Lower leg skin (tissue), 4 donors: Measurements from ENCODE around the gene PGBD5. TPM values are rescaled to one million over a fixed set of nuclear protein-coding genes. Genes with fewer than 3 reads are reported as not detected.

ENCODE experiments used
- DNase-seq, 2 donors: peaks; one replicate each; pipeline ENCODE4 v3.0.0-alpha.2; 2019; ENCODE audit warnings: low spot score in 2 of 2
- H3K4me3 ChIP-seq: fragments of 200-600 bp; sonication (generic); 2 replicates; pipeline ENCODE4 v1.5.1; 2017; ENCODE audit warnings: mild to moderate bottlenecking, low read depth; ENCODE audit not compliant: poor library complexity, severe bottlenecking
- POLR2A ChIP-seq, 2 donors: fragments of 450-650 bp; IDR thresholded peaks; one replicate each; pipeline ENCODE4 v1.6.1; 2016 to 2017; ENCODE audit warnings: antibody characterized with exemption in 2 of 2, mild to moderate bottlenecking in 1 of 2, moderate library complexity in 1 of 2
- WGBS, 2 donors: methylation state at CpG; one replicate each; pipeline ENCODE4 v1.1.5; 2018; 5-methylcytosine and 5-hydroxymethylcytosine counted together
- intact Hi-C: fragments of 100-400 bp; cut with DNase I; formaldehyde crosslinking; loops from one replicate; pipeline ENCODE4 v1.15.0; 2023; ENCODE audit warnings: low total_unique reads
- total RNA-seq, 4 donors: library from RNA; depleted of rRNA; stranded (reverse); fragments of >200 nt; gene quantifications; one replicate each; pipeline ENCODE4 v1.1.0, GENCODE V29; 2016
- TF ChIP-seq, protein P1 (sequence below), 3 donors: fragments of 450-650 bp; IDR thresholded peaks; one replicate each; pipeline ENCODE4 v1.5.1; 2016; ENCODE audit warnings: antibody characterized with exemption in 3 of 3, mild to moderate bottlenecking in 3 of 3, moderate library complexity in 2 of 3

PGBD5 gene
- total RNA-seq, 4 donors from 2014 or later: 0.04 to 1.6 (median 0.11) TPM

DNA sequence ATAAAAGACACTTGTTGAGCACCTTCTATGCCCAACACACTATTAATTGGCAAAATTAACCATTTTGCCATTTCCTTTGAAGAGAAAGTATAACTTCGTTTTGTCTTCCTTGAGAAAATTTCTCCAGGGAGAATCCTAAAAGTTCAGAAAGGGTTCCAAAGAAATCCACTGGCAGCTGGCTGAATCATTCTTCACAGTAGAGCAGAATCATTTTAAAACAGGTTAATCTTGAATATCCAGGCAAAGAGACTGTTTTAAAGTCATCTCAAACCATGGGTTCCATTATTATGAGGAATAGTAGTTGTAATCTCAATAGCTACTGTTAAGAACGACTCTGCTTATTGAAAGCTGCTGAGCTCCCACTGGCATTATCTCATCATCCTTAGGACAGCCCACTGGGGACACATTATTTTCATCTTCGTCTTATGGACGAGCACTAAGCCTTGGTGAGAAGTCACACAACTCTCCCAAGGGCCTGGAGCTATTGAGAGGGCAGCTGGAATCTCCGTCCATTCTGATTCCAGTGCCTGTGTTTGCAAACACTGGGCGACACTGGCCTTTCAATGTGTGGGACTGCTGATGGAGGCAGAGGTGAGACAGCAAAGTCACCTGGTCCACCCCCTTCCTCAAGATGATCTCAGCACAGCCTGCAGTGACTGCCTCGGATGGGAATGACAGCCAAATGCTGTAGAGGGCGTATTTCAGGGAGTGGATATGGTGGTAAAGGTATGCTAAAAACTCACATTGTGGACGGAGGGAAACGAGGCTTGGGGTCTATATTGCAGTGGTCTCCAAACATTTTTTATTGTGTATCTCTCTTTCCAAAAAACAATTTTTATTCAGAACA is 15.3 kb upstream of the PGBD5 start:
- TF ChIP-seq, protein P1, sequence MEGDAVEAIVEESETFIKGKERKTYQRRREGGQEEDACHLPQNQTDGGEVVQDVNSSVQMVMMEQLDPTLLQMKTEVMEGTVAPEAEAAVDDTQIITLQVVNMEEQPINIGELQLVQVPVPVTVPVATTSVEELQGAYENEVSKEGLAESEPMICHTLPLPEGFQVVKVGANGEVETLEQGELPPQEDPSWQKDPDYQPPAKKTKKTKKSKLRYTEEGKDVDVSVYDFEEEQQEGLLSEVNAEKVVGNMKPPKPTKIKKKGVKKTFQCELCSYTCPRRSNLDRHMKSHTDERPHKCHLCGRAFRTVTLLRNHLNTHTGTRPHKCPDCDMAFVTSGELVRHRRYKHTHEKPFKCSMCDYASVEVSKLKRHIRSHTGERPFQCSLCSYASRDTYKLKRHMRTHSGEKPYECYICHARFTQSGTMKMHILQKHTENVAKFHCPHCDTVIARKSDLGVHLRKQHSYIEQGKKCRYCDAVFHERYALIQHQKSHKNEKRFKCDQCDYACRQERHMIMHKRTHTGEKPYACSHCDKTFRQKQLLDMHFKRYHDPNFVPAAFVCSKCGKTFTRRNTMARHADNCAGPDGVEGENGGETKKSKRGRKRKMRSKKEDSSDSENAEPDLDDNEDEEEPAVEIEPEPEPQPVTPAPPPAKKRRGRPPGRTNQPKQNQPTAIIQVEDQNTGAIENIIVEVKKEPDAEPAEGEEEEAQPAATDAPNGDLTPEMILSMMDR (IDR thresholded peaks at IDR 0.05): no peak
- TF ChIP-seq POLR2A (IDR thresholded peaks at IDR 0.05): no peak
- H3K4me3 ChIP-seq: no peak overlapping the region
- DNase-seq: no peak
- 54 to 58% methylated on average over 10 of the region's 10 CpGs for WGBS, 2 donors
- intact Hi-C loops: no loop called here

DNA sequence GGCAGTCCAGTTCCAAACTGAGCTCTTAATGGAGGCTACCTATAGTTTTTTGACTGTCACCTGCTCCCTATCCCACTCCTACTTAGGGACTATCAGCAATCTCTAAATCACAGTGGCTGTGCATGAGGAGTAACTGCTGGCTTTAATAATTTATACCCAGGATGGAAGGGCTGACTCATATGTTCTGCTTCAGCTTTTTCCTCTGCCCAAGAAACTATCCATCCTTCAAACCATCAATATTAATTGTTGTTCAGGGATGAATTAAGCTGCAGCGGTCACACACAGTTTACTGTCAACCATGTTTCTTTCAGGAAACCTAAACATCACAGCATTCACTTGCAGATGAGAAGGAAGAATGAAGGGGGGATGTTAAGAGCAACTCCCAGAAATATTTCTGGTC is 9.0 kb upstream of the PGBD5 start:
- no peak for TF ChIP-seq POLR2A (IDR thresholded peaks at IDR 0.05)
- TF ChIP-seq, protein P1 (IDR thresholded peaks at IDR 0.05): no peak

DNA sequence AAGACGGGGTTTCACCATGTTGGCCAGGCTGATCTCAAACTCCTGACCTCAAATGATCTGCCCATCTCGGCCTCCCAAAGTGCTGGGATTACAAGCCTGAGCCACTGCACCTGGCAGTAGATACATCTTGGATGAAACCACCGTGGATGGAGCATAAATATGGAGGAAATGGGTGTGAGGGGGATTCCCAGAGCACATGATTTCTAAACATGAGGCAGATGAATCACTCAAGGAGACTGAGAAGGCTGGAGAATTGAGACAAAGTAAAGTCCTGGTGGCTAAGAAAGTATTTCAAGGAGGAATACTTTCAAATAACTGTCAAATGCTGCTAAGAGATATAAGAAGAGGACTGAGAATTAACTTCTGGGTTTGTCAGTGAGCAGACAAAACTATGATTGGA is 5.4 kb upstream of the PGBD5 start:
- WGBS, 2 donors: 68 to 70% methylated on average over 3 of the region's 3 CpGs
- TF ChIP-seq, protein P1 (IDR thresholded peaks at IDR 0.05): no peak
- no peak for TF ChIP-seq POLR2A (IDR thresholded peaks at IDR 0.05)
- intact Hi-C loops: no loop called here

More for the DNA sequence above, 9.0 kb upstream of the PGBD5 start:
- no peak overlapping the region for H3K4me3 ChIP-seq
- 72 to 96% methylated on average over 1 of the region's 1 CpG for WGBS, 2 donors
- DNase-seq: no peak
- intact Hi-C loops: no loop called here

DNA sequence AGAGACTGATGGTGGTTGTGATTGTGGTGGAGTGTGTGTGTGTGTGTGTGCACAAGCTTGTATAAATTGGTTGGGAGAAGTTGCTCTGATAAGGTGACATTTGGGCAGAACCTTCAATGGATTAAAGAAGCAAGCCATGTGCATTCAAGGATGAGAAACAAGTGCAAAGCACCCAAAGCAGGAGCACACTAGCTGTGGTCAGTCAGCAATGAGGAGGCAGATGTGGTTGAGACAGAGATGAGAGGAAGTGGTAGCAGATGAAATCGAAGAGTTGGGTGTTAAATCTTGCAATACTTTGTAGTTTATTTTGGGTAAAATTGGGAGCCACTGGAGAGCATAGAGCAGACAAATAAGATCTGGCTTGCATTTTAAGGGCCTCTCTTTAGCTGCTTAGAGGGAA is 4.4 kb upstream of the PGBD5 start:
- TF ChIP-seq, protein P1 (IDR thresholded peaks at IDR 0.05): no peak
- no peak for TF ChIP-seq POLR2A (IDR thresholded peaks at IDR 0.05)

More for the DNA sequence above, 5.4 kb upstream of the PGBD5 start:
- DNase-seq: no peak
- H3K4me3 ChIP-seq: no peak overlapping the region

DNA sequence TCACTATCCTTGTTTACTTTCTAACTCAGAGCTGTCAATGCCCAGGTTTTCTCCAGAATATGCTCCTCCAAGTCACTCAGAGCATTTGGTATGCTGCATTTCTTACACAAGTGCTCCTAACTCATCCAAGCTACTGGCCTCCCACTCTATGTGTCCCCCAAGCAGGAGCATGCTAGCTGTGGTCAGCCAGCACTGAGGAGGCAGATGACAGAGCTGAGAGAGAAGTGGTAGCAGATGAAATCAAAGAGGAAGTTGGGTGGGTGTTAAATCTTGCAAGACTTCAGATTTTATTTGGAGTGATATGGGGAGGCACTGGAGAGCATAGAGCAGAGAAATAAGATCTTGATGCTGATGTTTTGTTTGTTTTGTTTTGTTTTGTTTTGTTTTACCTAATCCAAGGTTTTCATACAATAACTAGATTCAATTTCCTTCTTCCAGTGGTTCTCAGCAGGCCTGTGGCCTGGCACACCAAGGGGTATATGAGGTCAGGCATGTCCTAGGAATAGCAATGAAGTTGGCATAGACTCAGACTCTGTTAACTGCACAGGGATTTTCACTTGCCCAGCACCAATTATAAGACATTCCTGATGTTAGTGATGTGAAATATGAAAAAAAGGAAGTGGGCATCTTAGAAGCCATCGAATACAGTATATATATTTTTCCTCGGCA is 3.1 kb upstream of the PGBD5 start:
- intact Hi-C loops: no loop called here
- 82 to 89% methylated on average over 2 of the region's 2 CpGs for WGBS, 2 donors

More for the DNA sequence above, 4.4 kb upstream of the PGBD5 start:
- no peak overlapping the region for H3K4me3 ChIP-seq
- intact Hi-C loops: no loop called here
- WGBS, 2 donors: 0 to 85% methylated on average over 1 of the region's 1 CpG
- no peak for DNase-seq

More for the DNA sequence above, 3.1 kb upstream of the PGBD5 start:
- TF ChIP-seq, protein P1 (IDR thresholded peaks at IDR 0.05): no peak
- no peak for TF ChIP-seq POLR2A (IDR thresholded peaks at IDR 0.05)
- H3K4me3 ChIP-seq: no peak overlapping the region
- DNase-seq: no peak
